GM23248 (cell line): ENCODE measurements around the gene FARP1.

Source experiments
- EZH2 ChIP-seq: fragments of 200-600 bp; sonication (generic); IDR thresholded peaks from 2 replicates; pipeline ENCODE4 v1.6.1; 2018; ENCODE audit warnings: antibody characterized with exemption, mild to moderate bottlenecking; ENCODE audit not compliant: insufficient read depth, poor library complexity, severe bottlenecking
- EZH2phosphoT487 ChIP-seq: fragments of 200-600 bp; sonication (generic); IDR thresholded peaks from 2 replicates; pipeline ENCODE4 v1.6.1; 2018; ENCODE audit warnings: antibody characterized with exemption, moderate library complexity, mild to moderate bottlenecking, low read depth; ENCODE audit not compliant: insufficient read depth

- TF ChIP-seq EZH2phosphoT487 (no peak), EZH2 (no peak)
Measured at GRCh38 chr13:98308086-98308911, 165.4 kb downstream of the FARP1 start.
